HG02973 (cell line): Measurements from ENCODE around the gene CCDC33.

ENCODE experiments used
- ATAC-seq: cut with Tn5 transposase; IDR thresholded peaks from one replicate; pipeline ENCODE4 v1.9.1; 2021; ENCODE audit warnings: moderate library complexity; ENCODE audit not compliant: unreplicated experiment

Gene CCDC33

GRCh38 chr15:74281147-74282133, 45.3 kb downstream of the CCDC33 start:
- no peak for ATAC-seq

DNA sequence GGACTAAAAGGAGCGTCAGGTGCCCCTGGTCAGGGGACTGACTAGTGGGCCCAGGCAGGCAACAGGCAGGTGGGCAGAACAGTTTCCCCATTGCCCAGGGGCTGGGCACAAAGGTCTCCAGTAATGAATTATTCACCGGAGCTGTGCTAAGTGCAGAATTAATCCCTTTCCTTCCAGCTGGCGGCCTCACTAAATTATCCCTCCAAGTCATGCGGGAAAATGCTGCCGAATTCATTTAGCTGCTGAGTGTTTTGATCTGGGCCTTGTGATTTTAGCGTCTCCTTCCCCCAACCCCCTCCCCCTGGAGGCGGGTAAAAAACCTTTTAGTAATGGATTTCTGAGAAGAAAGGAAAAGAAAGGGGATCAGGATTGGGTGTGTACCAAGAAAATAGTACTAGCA, 47.2 kb downstream of the CCDC33 start:
- no peak for ATAC-seq

DNA sequence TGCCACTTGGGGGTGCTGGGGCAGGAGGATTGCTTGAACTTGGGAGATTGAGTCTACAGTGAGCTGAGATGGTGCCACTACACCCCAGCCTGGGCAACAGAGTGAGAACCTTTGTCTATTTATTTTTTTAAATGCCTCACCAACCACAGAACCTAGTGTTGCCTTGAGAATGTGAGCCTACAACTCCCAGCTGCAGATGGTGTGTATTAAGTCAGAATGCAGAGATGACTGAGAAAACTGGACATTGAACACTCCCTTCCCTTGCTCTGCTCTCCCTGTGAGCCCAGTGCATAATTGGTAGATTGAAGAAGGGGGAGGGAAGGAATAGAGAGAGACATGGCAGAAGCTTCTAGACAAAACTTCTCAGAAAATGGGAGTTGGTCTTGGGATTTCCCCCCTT, 53.5 kb downstream of the CCDC33 start:
- no peak for ATAC-seq

DNA sequence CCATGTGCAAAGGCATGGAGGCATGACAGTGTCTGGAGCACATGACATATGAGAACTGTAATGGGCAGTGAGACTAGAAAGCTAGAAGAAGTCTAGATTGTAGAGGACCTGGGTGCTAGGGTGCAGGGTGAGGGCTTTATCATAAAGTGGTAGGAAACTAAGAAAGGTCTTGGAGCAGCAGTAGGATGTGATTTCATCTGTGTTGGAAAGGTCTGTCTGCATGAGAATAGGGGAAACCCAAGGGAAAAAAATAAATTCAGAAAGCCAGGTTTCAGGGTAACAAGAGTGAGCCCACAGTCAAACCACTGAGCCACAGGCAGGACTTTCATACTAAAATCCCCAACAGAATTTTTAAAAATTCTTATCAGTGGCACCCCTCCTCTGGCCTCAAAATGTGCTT, 54.5 kb downstream of the CCDC33 start:
- ATAC-seq = no peak

DNA sequence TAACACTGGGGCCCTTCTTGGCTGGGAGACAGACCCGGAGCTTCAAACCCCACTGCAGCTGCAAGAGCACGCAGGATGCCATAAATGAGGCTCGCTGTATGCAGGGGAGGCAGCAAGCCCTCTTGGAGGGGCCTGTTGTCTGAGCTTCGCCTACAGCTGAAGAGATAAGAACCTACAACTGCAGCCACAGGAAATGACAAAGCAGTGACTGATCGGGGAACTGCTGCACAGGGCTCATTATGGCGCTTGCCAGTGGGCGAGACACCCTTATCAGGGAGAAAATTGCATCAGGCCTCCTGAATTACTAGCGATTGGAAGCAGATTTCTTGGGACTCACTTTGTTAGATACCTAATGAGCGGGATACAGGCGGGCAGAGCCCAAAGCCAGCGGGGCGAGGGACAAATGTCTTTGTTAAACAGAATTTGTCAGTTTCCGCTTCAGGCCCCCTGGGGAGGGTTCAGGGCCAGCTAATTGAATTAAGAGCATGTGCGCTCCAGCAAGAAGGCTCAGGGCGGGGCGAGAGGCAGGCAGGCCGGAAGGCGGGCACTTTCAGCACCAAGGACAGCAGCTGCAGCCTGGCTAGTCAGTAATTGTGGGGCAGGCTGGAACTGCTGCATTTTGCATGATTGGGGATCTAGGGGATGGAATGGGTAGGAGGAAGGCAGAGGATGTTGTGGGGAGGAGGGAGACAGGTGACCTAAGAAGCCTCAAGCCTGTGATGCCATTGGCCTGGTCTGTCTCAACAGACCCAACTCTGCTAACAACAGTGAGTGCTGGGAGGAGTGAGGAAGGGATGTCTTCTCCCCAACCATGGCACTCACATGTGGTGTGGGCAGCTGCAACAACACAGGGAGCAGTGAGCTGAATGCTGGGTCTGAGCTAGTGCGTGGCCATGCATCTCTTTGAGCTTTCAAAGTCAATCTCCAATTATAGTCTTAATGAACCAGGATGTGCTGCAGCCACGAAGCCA, 55.3 kb downstream of the CCDC33 start:
- no peak for ATAC-seq

GRCh38 chr15:74293021-74293810, 57.1 kb downstream of the CCDC33 start:
- no peak for ATAC-seq

DNA sequence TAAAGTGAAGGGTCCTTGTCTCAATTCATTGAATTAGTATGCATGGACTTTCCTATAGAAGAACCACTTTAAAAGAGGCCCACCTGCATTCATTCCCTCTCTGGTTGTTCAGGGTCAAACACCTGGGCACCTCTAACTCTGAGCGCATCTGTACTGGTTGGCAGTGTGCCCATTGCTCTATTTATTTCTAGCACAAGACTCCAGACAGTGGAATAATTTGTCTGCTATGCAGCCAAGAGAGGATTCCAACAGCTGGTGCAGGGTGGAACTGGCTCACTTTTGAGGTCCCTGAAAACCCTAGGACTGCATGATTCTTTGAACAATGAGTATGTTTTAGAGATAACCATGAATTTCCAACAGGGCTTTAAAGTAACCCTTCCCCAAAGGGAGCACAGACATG, 57.9 kb downstream of the CCDC33 start:
- no peak for ATAC-seq

DNA sequence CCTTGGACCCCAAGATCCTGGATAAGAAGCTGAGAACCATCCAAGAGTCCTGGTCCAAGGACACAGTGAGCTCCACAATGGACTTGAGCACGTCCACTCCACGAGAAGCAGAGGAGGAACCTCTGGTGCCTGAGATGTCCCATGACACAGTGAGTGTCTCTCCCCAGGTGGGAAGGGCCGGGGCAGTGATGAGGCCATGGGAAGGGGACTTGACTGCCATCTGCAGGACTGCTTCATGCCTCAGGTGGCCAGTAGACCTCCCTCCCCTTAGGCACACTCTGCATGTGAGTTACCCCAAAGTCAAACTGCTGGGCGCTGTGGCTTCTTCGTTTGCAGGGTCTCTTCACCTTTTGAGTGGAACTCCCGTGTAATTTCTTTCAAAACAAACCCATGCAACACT, 59.7 kb downstream of the CCDC33 start:
- ATAC-seq = no peak

- no peak for ATAC-seq
Measured at GRCh38 chr15:74297887-74298286, 61.8 kb downstream of the CCDC33 start.

DNA sequence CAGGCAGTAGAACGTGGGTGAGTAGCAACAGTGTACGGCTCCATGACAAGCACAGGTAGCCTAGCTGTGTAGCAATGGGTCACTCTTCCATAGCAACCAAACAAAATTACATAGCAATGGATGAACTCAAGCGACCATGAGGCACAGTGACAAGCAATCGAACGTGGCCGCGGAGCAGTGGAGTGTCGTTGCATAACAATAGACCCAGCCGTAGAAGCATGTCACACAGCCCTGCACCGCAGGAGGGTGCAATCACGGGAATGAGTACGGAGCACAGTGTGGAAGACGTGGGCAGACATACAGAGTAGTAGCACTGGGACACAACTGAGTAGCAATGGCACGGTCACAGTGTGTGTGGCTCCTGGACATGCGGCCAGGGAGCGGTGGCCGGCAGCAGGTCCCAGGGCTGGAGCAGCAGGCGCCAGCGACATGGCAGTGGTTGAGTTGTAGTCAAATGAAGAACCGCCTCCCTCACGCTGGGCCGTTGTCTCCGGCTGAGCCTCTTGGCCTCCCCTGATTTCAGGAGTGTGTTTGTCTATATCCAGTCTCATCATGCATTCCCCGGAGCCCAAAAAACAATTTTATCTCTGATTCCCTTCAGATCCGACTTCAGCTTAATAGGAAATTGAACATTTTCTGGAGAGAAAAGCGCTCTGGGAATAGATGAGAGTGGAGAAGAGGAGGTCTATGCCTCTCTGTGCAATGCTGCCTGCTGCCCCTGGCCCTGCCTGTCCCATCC, 64.1 kb downstream of the CCDC33 start:
- no peak for ATAC-seq

DNA sequence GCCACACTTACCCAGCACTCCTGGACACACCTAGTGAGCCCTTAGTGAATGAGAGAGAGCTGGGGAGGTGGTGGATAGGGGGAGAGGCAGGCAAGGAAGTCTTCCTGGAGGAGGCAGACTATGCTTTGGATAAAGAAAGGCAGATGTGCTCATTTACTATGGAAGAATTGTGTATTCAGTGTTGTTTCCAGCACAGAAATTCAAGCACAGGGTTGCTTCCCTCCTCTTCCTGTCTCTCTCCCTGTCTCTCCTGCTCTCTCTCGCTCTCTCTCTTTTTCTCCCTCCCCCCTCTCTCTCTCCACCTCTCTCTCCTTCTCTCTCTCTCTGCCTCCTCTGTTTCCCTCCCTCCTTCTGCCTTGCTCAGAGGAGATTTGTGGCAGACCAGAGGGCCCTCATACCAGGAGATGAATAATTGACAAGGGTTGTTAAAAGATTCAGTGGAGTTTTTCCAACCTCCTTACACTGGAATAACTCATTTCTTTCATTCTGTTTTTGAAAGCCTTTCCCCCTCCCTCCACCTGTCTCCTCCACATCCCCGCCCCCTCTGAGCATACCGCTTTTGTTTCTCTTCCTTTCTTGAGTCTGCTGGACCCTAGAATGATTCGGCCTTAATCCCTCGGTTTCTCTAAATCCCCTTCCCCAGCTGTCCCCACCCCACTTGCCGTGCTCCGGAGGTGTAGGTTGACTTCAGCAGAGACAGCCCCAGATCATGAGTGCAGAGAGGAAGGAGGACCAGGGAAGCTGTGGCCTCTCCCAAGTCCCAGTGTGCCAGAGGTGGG, 65.6 kb downstream of the CCDC33 start:
- ATAC-seq = no peak

DNA sequence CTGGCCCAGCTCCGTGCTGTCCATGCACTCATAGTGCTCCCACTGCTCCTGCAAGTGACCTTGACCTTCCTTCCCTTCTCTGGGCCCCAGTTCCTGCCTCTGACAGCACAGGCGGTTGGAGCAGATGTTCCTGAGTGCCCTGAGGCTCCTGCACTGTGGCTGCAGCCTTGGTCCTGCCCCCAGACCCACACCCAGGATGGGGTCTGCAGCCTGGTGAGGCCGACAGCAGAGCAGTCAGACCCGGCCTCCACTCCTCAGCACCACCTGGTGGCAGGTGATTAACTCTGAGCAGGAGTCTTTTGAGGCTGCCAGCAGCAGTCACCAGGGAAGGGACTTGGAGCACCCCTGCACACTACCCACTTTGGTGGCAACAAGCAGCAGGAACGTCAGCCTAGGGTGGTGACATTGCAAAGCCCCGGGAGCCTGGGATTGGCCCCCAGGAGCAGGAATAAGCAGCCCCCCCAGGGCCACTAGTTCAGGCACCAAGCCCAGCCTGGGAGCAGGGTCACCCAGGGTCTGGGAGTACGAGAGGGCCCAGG, 66.8 kb downstream of the CCDC33 start:
- no peak for ATAC-seq

DNA sequence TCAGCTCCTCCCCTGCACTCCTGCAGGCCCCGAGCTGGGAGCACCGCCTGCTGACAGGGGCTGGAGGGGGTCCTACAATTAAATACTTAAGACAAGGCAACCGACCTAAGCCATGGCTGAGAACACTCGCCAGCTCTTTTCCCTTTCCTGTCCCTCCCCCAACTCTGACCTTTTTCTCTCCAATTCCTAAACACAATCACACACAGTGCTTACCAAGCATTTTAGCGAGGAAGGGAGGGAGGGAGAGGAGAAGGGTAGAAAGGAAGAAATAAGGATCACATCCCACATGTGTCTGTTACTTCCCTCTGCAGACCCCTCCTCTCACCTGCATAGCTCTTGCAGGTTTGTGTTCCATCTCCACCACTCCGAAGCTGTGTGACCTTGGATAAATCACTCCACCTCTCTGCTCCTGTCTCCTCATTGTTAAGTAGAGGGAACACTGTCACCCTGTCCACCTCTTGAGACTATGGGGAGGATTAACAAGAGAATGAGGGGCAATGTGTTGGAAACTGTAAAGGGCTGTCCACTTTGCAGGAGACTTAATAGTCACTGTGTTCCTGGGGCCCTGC, 67.7 kb downstream of the CCDC33 start:
- no peak for ATAC-seq

DNA sequence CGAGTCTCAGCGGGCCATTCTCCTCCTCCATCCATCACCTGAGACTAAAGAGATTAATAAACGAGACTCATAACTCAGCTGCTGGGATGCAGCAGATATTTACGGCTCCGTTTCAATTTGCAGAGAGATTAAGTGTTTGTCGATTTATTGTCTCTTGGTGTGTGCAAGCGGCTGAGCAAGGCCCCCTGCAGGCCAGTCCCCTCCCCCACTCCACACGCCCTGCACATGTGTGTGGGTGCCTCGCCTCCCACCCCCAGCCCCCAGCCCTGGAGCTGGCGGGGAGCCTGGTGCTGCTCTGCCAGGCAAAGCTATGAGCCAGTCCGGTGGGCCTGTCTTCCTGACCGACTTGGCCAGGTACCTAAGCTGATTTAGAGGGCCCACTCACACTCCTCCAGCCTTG, 68.3 kb downstream of the CCDC33 start:
- ATAC-seq = no peak

DNA sequence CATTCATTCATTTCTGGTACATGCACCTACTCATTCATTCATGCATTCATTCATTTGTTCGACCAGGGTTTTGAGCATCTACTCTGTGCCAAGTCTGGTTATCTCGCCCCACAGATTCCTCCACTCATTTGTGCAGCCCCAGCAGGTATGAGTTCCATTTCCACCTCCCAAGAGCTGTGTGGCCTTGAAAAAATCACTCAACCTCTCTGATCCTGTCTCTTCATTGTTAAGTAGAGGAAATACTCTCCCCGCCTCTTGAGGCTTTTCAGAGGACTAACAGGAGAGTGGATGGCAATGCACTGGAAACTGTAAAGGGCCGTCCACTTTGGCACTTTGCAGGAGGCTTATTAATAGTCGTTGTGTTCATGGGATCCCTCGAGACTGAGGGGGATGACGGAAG, 69.6 kb downstream of the CCDC33 start:
- no peak for ATAC-seq

DNA sequence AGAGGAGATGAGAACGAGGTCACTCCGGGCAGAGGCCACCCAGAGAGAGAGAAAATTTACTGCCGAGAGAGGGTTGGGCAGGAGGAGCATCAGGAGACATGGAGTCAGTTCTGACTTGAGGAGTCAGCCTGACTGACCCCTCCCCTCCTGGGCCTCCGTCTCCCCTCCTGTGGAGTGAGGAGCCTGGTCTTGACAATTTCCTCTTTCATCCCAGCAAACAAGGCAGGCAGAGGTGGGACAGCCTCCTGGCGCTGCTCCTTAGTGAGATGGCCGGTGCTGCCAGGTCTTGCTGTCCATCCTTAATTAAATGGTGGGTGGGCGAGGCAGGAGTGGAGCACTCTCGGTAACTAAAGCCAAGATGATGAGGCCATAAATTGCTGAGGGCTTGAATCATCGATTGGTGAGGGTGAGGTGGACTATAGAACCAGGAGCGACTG, 70.7 kb downstream of the CCDC33 start:
- no peak for ATAC-seq

- no peak for ATAC-seq
Measured at GRCh38 chr15:74307827-74308811, 72.0 kb downstream of the CCDC33 start.
